Measurements from ENCODE around the gene CEP104. TPM values are rescaled to one million over a fixed set of nuclear protein-coding genes. Genes with fewer than 3 reads are reported as not detected.

The CEP104 gene
- total and polyA plus RNA-seq, 9 of the 15 experiments (the other 6 are each of a cell fraction or from before 2014, with no cell fraction given): 11.2 to 63.4 (median 42.6) TPM

DNA sequence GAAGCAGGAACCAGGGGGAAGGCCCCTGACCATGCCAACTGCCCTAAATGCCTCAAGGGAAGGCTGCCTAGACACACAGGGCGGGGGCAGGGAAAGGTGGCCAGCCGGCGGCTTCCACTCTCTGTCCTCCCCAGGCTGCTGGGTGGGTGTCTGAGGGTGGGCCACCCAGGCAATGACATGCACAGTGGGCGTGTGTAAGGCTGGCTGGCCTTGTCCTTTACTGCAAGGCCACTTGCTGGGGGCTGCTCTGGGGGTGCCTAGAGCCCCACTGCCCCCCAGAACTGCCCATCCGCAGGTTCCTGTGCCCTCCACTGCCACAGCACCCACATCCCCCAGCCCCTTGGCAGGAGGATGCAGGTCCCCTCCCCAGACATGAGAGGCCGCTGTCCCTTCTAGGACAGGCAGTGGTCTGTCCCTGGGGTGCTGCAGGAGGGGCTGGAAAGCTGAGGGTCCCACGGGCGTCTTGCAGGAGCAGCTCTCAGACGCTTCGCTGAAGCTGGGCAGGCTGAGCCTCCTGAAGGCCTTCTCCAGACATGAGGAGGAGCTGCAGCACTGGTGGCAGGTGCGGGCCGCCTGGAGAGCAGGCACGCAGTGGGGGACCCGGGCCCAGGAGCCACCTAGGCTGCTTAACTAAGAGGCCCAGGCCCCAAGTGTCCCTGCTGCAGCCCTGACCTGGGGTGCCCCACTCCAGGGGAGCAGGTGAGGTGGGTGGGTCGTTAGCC, 94.7 kb downstream of the CEP104 start:
- Histone ChIP-seq H3K36me3 (ENCODE audit: control insufficient read depth, insufficient read depth, low read length) (no peaks in the 10 kb centered on the region), H3K27ac (ENCODE audit: extremely low read depth, low read depth, low read length) (no peak overlapping the region), H3K4me1 (replicated peaks in 1 of 2; ENCODE audit: control insufficient read depth in 2 of 2, insufficient read depth in 2 of 2, low read length in 2 of 2) (peaks cover 13 to 44% of the 10 kb centered on the region in 2 experiments; a peak in 4 of 5 replicates), H3K4me3 (no peak overlapping the region), H4K20me1 (replicated peaks; ENCODE audit: control insufficient read depth, insufficient read depth, low read length) (no peaks in the 10 kb centered on the region), H3K9me1 (ENCODE audit: control insufficient read depth, insufficient read depth, low read length) (no peaks in the 10 kb centered on the region), H3K9ac (ENCODE audit: insufficient read depth in 1 of 2, low read depth in 2 of 2, low read length in 2 of 2) (no peak overlapping the region), H3K9me3 (replicated peaks; ENCODE audit: control insufficient read depth, insufficient read depth, low read depth, low read length) (no peaks in the 10 kb centered on the region), H2AFZ (ENCODE audit: low read depth, low read length) (no peak overlapping the region), H3K4me2 (ENCODE audit: insufficient read depth, low read length) (no peak overlapping the region), H3K27me3 (ENCODE audit: control insufficient read depth in 2 of 2, insufficient read depth in 2 of 2, low read length in 2 of 2) (peaks cover 0 to 27% of the 10 kb centered on the region in 2 experiments; a peak in 3 of 5 replicates), H3K79me2 (ENCODE audit: control insufficient read depth, insufficient read depth, low read length) (no peaks in the 10 kb centered on the region)
- ATAC-seq (no peak), DNase-seq (ENCODE audit: extremely low read depth in 1 of 4, low spot score in 3 of 4) (no peak), FAIRE-seq (no peak)
- TF ChIP-seq ZC3H8 (IDR thresholded peaks at IDR 0.05) (no peak), HNRNPLL (IDR thresholded peaks at IDR 0.05; ENCODE audit: low read depth, low read length, poor library complexity, severe bottlenecking) (no peak), SMARCE1 (IDR thresholded peaks at IDR 0.05) (no peak), SMC3 (conservative IDR thresholded peaks at IDR 0.05; ENCODE audit: insufficient read depth, low read depth, low read length) (no peak), TGIF2 (CRISPR knock-in tag; IDR thresholded peaks at IDR 0.05) (no peak), POLR2G (IDR thresholded peaks at IDR 0.05; ENCODE audit: low read depth, low read length) (0 out of 2 replicates have a peak, but pooled peaks have one; percentile 18)
- TF ChIP-seq, protein P1, sequence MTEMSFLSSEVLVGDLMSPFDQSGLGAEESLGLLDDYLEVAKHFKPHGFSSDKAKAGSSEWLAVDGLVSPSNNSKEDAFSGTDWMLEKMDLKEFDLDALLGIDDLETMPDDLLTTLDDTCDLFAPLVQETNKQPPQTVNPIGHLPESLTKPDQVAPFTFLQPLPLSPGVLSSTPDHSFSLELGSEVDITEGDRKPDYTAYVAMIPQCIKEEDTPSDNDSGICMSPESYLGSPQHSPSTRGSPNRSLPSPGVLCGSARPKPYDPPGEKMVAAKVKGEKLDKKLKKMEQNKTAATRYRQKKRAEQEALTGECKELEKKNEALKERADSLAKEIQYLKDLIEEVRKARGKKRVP (CRISPR knock-in tag; IDR thresholded peaks at IDR 0.05): no peak
- ChIA-PET CTCF (ENCODE audit: low intra/inter-chr PET ratio) (no interaction called here), POLR2A (interaction anchor here (0.9 to 3.7 kb wide), 4 partner anchors 7 to 17 kb away, joined by 3 to 14 read pairs (median 4); partner anchors contain the start of gene CCDC27)
- 27% methylated on average over 15 of the region's 15 CpGs for WGBS (ENCODE audit: insufficient coverage, low coverage, missing lambda C conversion rate)
- in situ Hi-C loops (cut with MboI) (no loop called here), intact Hi-C loops (cut with micrococcal nuclease) (no loop called here)
- BruUV-seq (replicated peaks): no TSS peak

Small RNA genes within 50 kb of the gene (small RNA-seq; reads per million reads assigned to genes)
- not detected for gene RN7SL574P

Other genes with a start within 250 kb of the CEP104 start
Only the 7 nearest of the 9 such genes appear.
- 30.1 and 39.3 TPM in 2 replicates for gene WRAP73, start 207.1 kb downstream of the CEP104 start, total RNA-seq (2014; rRNA removed)
- gene WRAP73, start 207.1 kb downstream of the CEP104 start, total RNA-seq (2014; rRNA removed; fragmentation: Illumina TruSeq; extraction: Trizol): 11.0 and 14.7 TPM in 2 replicates
- 21.3 and 22.1 TPM in 2 replicates for gene WRAP73, start 207.1 kb downstream of the CEP104 start, total RNA-seq (2015; rRNA removed; fragmentation: Illumina TruSeq; extraction: Trizol)
- gene WRAP73, start 207.1 kb downstream of the CEP104 start, total RNA-seq (2021): 30.9 and 34.7 TPM in 2 replicates
- 47.1 and 54.8 TPM in 2 replicates for gene WRAP73, start 207.1 kb downstream of the CEP104 start, polyA plus RNA-seq (2011; rRNA removed)
- 32.5 and 40.4 TPM in 2 replicates for gene WRAP73, start 207.1 kb downstream of the CEP104 start, polyA plus RNA-seq (2014; fragmentation: Illumina TruSeq; extraction: Trizol)
- gene WRAP73, start 207.1 kb downstream of the CEP104 start, polyA plus RNA-seq (2014; fragmentation: Nextera tagmentation; extraction: Ambion mirVana): 1 to 10 TPM; 4.3 to 4.7 TPM
- 51.8 and 55.9 TPM in 2 replicates for gene WRAP73, start 207.1 kb downstream of the CEP104 start, polyA plus RNA-seq (2014; rRNA removed)
- gene TP73, start 204.7 kb downstream of the CEP104 start, total RNA-seq (2014; rRNA removed): 0.49 and 0.50 TPM in 2 replicates
- gene TP73, start 204.7 kb downstream of the CEP104 start, total RNA-seq (2014; rRNA removed; fragmentation: Illumina TruSeq; extraction: Trizol): 0.07 and 0.10 TPM in 2 replicates
- gene TP73, start 204.7 kb downstream of the CEP104 start, total RNA-seq (2015; rRNA removed; fragmentation: Illumina TruSeq; extraction: Trizol): 0.40 and 0.41 TPM in 2 replicates
- gene TP73, start 204.7 kb downstream of the CEP104 start, total RNA-seq (2021): 1.3 and 1.6 TPM in 2 replicates
- 0.72 and 1.1 TPM in 2 replicates for gene TP73, start 204.7 kb downstream of the CEP104 start, polyA plus RNA-seq (2011; rRNA removed)
- 0.12 and 0.73 TPM in 2 replicates for gene TP73, start 204.7 kb downstream of the CEP104 start, polyA plus RNA-seq (2014; fragmentation: Illumina TruSeq; extraction: Trizol)
- not detected for gene TP73, start 204.7 kb downstream of the CEP104 start, polyA plus RNA-seq (2014; fragmentation: Nextera tagmentation; extraction: Ambion mirVana)
- gene TP73, start 204.7 kb downstream of the CEP104 start, polyA plus RNA-seq (2014; rRNA removed): 0.38 and 1.1 TPM in 2 replicates
- gene CCDC27, start 104.8 kb downstream of the CEP104 start, total RNA-seq (2014; rRNA removed): not detected in 2 replicates
- gene CCDC27, start 104.8 kb downstream of the CEP104 start, total RNA-seq (2014; rRNA removed; fragmentation: Illumina TruSeq; extraction: Trizol): 0.04 TPM in 1 of 2 replicates, not detected in the other
- gene CCDC27, start 104.8 kb downstream of the CEP104 start, total RNA-seq (2015; rRNA removed; fragmentation: Illumina TruSeq; extraction: Trizol): not detected in 2 replicates
- not detected in 2 replicates for gene CCDC27, start 104.8 kb downstream of the CEP104 start, total RNA-seq (2021)
- not detected in 2 replicates for gene CCDC27, start 104.8 kb downstream of the CEP104 start, polyA plus RNA-seq (2011; rRNA removed)
- gene CCDC27, start 104.8 kb downstream of the CEP104 start, polyA plus RNA-seq (2014; fragmentation: Illumina TruSeq; extraction: Trizol): not detected in 2 replicates
- gene CCDC27, start 104.8 kb downstream of the CEP104 start, polyA plus RNA-seq (2014; fragmentation: Nextera tagmentation; extraction: Ambion mirVana): under 1 TPM in 1 of 2 experiments, not detected in 1; 0.01 TPM
- gene CCDC27, start 104.8 kb downstream of the CEP104 start, polyA plus RNA-seq (2014; rRNA removed): not detected in 2 replicates
- gene SMIM1, start 84.5 kb downstream of the CEP104 start, total RNA-seq (2014; rRNA removed): 85.6 and 123 TPM in 2 replicates
- 1.8 and 2.3 TPM in 2 replicates for gene SMIM1, start 84.5 kb downstream of the CEP104 start, total RNA-seq (2014; rRNA removed; fragmentation: Illumina TruSeq; extraction: Trizol)
- 31.5 and 44.3 TPM in 2 replicates for gene SMIM1, start 84.5 kb downstream of the CEP104 start, total RNA-seq (2015; rRNA removed; fragmentation: Illumina TruSeq; extraction: Trizol)
- 125 and 150 TPM in 2 replicates for gene SMIM1, start 84.5 kb downstream of the CEP104 start, total RNA-seq (2021)
- 9.2 and 18.1 TPM in 2 replicates for gene SMIM1, start 84.5 kb downstream of the CEP104 start, polyA plus RNA-seq (2011; rRNA removed)
- gene SMIM1, start 84.5 kb downstream of the CEP104 start, polyA plus RNA-seq (2014; fragmentation: Illumina TruSeq; extraction: Trizol): 5.0 and 24.5 TPM in 2 replicates
- gene SMIM1, start 84.5 kb downstream of the CEP104 start, polyA plus RNA-seq (2014; fragmentation: Nextera tagmentation; extraction: Ambion mirVana): 10 to 100 TPM; 11.1 to 24.3 TPM
- 60.6 and 93.3 TPM in 2 replicates for gene SMIM1, start 84.5 kb downstream of the CEP104 start, polyA plus RNA-seq (2014; rRNA removed)
- 44.3 and 45.5 TPM in 2 replicates for gene LRRC47, start 60.7 kb downstream of the CEP104 start, total RNA-seq (2014; rRNA removed)
- 40.8 and 43.7 TPM in 2 replicates for gene LRRC47, start 60.7 kb downstream of the CEP104 start, total RNA-seq (2014; rRNA removed; fragmentation: Illumina TruSeq; extraction: Trizol)
- gene LRRC47, start 60.7 kb downstream of the CEP104 start, total RNA-seq (2015; rRNA removed; fragmentation: Illumina TruSeq; extraction: Trizol): 33.5 and 35.1 TPM in 2 replicates
- 68.0 and 68.5 TPM in 2 replicates for gene LRRC47, start 60.7 kb downstream of the CEP104 start, total RNA-seq (2021)
- 34.2 and 45.2 TPM in 2 replicates for gene LRRC47, start 60.7 kb downstream of the CEP104 start, polyA plus RNA-seq (2011; rRNA removed)
- 36.6 and 48.7 TPM in 2 replicates for gene LRRC47, start 60.7 kb downstream of the CEP104 start, polyA plus RNA-seq (2014; fragmentation: Illumina TruSeq; extraction: Trizol)
- 1 to 10 TPM; 4.6 to 5.3 TPM for gene LRRC47, start 60.7 kb downstream of the CEP104 start, polyA plus RNA-seq (2014; fragmentation: Nextera tagmentation; extraction: Ambion mirVana)
- 30.6 and 35.9 TPM in 2 replicates for gene LRRC47, start 60.7 kb downstream of the CEP104 start, polyA plus RNA-seq (2014; rRNA removed)
- gene DFFB, start 265 bp upstream of the CEP104 start, total RNA-seq (2014; rRNA removed): 10.0 and 15.1 TPM in 2 replicates
- 8.3 and 11.2 TPM in 2 replicates for gene DFFB, start 265 bp upstream of the CEP104 start, total RNA-seq (2014; rRNA removed; fragmentation: Illumina TruSeq; extraction: Trizol)
- 11.4 and 11.5 TPM in 2 replicates for gene DFFB, start 265 bp upstream of the CEP104 start, total RNA-seq (2015; rRNA removed; fragmentation: Illumina TruSeq; extraction: Trizol)
- 12.7 and 15.0 TPM in 2 replicates for gene DFFB, start 265 bp upstream of the CEP104 start, total RNA-seq (2021)
- gene DFFB, start 265 bp upstream of the CEP104 start, polyA plus RNA-seq (2011; rRNA removed): 13.5 and 14.3 TPM in 2 replicates
- gene DFFB, start 265 bp upstream of the CEP104 start, polyA plus RNA-seq (2014; fragmentation: Illumina TruSeq; extraction: Trizol): 10.9 and 12.7 TPM in 2 replicates
- 1 to 10 TPM; 2.3 to 6.6 TPM for gene DFFB, start 265 bp upstream of the CEP104 start, polyA plus RNA-seq (2014; fragmentation: Nextera tagmentation; extraction: Ambion mirVana)
- 15.8 and 20.0 TPM in 2 replicates for gene DFFB, start 265 bp upstream of the CEP104 start, polyA plus RNA-seq (2014; rRNA removed)
- gene C1orf174, start 43.1 kb upstream of the CEP104 start, total RNA-seq (2014; rRNA removed): 41.6 and 58.8 TPM in 2 replicates
- gene C1orf174, start 43.1 kb upstream of the CEP104 start, total RNA-seq (2014; rRNA removed; fragmentation: Illumina TruSeq; extraction: Trizol): 37.8 and 46.3 TPM in 2 replicates
- 51.0 and 55.6 TPM in 2 replicates for gene C1orf174, start 43.1 kb upstream of the CEP104 start, total RNA-seq (2015; rRNA removed; fragmentation: Illumina TruSeq; extraction: Trizol)
- gene C1orf174, start 43.1 kb upstream of the CEP104 start, total RNA-seq (2021): 38.5 and 40.8 TPM in 2 replicates
- gene C1orf174, start 43.1 kb upstream of the CEP104 start, polyA plus RNA-seq (2011; rRNA removed): 45.4 and 50.7 TPM in 2 replicates
- 48.5 and 64.9 TPM in 2 replicates for gene C1orf174, start 43.1 kb upstream of the CEP104 start, polyA plus RNA-seq (2014; fragmentation: Illumina TruSeq; extraction: Trizol)
- gene C1orf174, start 43.1 kb upstream of the CEP104 start, polyA plus RNA-seq (2014; fragmentation: Nextera tagmentation; extraction: Ambion mirVana): 10 to 100 TPM; 42.0 to 50.2 TPM
- 43.0 and 54.5 TPM in 2 replicates for gene C1orf174, start 43.1 kb upstream of the CEP104 start, polyA plus RNA-seq (2014; rRNA removed)